Sigmoid colon (tissue), 4 donors: ENCODE results near the gene PCDHA3.

Source experiments
- EP300 ChIP-seq, 4 donors: sonication (generic); formaldehyde crosslinking; IDR thresholded peaks; one replicate each; pipeline ENCODE4 v1.6.1; 2017; ENCODE audit warnings: antibody characterized with exemption in 4 of 4
- POLR2A ChIP-seq, 2 donors: fragments of 450-650 bp; IDR thresholded peaks; one replicate each; pipeline ENCODE4 v1.6.1; 2016; ENCODE audit warnings: antibody characterized with exemption in 2 of 2, mild to moderate bottlenecking in 2 of 2, moderate library complexity in 2 of 2
- POLR2AphosphoS5 ChIP-seq, 4 donors: sonication (generic); formaldehyde crosslinking; IDR thresholded peaks; one replicate each; pipeline ENCODE4 v1.6.1; 2017; ENCODE audit warnings: antibody characterized with exemption in 4 of 4
- TF ChIP-seq, protein P1 (sequence below), 4 experiments: fragments of 450-650 bp in 3 of 4; fragments of 200-600 bp in 1 of 4; IDR thresholded peaks; one replicate each; pipeline ENCODE4 v1.5.1; 2016 to 2019; ENCODE audit warnings: antibody characterized with exemption in 4 of 4, mild to moderate bottlenecking in 3 of 4, moderate library complexity in 2 of 4

GRCh38 chr5:140808889-140809291, 8.0 kb downstream of the PCDHA3 start:
- TF ChIP-seq POLR2A (IDR thresholded peaks at IDR 0.05) (no peak), POLR2AphosphoS5 (IDR thresholded peaks at IDR 0.05) (no peak), EP300 (IDR thresholded peaks at IDR 0.05) (no peak)
- TF ChIP-seq, protein P1, sequence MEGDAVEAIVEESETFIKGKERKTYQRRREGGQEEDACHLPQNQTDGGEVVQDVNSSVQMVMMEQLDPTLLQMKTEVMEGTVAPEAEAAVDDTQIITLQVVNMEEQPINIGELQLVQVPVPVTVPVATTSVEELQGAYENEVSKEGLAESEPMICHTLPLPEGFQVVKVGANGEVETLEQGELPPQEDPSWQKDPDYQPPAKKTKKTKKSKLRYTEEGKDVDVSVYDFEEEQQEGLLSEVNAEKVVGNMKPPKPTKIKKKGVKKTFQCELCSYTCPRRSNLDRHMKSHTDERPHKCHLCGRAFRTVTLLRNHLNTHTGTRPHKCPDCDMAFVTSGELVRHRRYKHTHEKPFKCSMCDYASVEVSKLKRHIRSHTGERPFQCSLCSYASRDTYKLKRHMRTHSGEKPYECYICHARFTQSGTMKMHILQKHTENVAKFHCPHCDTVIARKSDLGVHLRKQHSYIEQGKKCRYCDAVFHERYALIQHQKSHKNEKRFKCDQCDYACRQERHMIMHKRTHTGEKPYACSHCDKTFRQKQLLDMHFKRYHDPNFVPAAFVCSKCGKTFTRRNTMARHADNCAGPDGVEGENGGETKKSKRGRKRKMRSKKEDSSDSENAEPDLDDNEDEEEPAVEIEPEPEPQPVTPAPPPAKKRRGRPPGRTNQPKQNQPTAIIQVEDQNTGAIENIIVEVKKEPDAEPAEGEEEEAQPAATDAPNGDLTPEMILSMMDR (IDR thresholded peaks at IDR 0.05) = no peak
